Measurements from ENCODE around the gene NRG3.
"Not testable (repeated sequence)": the region's sequence is repeated elsewhere in the genome, so short reads cannot be mapped to it uniquely, and the experiment has no call there.

DNA sequence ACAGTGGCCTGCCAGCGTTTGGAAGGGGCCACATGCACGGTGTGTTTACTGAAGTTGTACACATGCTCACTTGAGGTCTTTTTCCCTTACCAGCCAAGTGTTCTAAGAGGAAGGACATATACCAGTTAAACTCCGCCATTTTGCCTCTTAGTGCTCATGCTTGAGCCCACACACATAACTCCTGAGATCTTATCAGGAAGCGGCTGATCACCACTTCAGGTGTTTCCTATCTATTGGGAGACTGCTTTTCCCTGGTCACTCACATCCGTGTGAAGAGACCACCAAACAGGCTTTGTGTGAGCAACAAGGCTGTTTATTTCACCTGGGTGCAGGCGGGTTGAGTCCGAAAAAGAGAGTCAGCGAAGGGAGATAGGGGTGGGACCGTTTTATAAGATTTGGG, 802.9 kb downstream of the NRG3 start:
- TF ChIP-seq, protein P1, sequence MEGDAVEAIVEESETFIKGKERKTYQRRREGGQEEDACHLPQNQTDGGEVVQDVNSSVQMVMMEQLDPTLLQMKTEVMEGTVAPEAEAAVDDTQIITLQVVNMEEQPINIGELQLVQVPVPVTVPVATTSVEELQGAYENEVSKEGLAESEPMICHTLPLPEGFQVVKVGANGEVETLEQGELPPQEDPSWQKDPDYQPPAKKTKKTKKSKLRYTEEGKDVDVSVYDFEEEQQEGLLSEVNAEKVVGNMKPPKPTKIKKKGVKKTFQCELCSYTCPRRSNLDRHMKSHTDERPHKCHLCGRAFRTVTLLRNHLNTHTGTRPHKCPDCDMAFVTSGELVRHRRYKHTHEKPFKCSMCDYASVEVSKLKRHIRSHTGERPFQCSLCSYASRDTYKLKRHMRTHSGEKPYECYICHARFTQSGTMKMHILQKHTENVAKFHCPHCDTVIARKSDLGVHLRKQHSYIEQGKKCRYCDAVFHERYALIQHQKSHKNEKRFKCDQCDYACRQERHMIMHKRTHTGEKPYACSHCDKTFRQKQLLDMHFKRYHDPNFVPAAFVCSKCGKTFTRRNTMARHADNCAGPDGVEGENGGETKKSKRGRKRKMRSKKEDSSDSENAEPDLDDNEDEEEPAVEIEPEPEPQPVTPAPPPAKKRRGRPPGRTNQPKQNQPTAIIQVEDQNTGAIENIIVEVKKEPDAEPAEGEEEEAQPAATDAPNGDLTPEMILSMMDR (IDR thresholded peaks at IDR 0.05; ENCODE audit: low read length): not testable (repeated sequence)
- TF ChIP-seq EZH2 (IDR thresholded peaks at IDR 0.05; ENCODE audit: borderline replicate concordance, low read length): not testable (repeated sequence)
